Adrenal gland (tissue), 12 donors: Measurements from ENCODE around the gene CLCN7. TPM values are rescaled to one million over a fixed set of nuclear protein-coding genes. Genes with fewer than 3 reads are reported as not detected.

Experiments used
- DNase-seq, 7 donors: peaks; one replicate each; pipeline ENCODE4 v3.0.0-alpha.2; 2019 to 2020
- H3K27ac ChIP-seq, 5 donors: fragments of 200-600 bp; sonication (generic) in 4 of 5; 1 replicate in 3 of 5; 2 replicates in 2 of 5; pipeline versions ENCODE4 v1.5.1 to v1.8.0; 2016 to 2020; ENCODE audit warnings: mild to moderate bottlenecking in 1 of 5
- H3K27me3 ChIP-seq: fragments of 200-600 bp; 2 replicates; pipeline ENCODE4 v1.8.0; 2021
- H3K36me3 ChIP-seq, 2 donors: fragments of 200-600 bp; replicated peaks in 1 of 2; 1 replicate in 1 of 2; 2 replicates in 1 of 2; pipeline versions ENCODE4 v1.5.1 to v1.8.0; 2018 to 2022
- H3K4me1 ChIP-seq, 2 donors: fragments of 200-600 bp; replicated peaks in 1 of 2; 1 replicate in 1 of 2; 2 replicates in 1 of 2; pipeline versions ENCODE4 v1.5.1 to v1.8.0; 2018 to 2021
- H3K4me3 ChIP-seq, 4 donors: fragments of 200-600 bp; sonication (generic) in 3 of 4; one replicate each; pipeline ENCODE4 v1.5.1; 2016 to 2018
- H3K9me3 ChIP-seq, 3 donors: fragments of 200-600 bp; sonication (generic) in 1 of 3; replicated peaks in 1 of 3; 1 replicate in 2 of 3; 2 replicates in 1 of 3; pipeline versions ENCODE4 v1.5.1 to v1.8.0; 2016 to 2021
- CTCF ChIP-seq, 6 experiments: fragments of 450-650 bp in 4 of 6; fragments of 200-600 bp in 2 of 6; sonication (generic) in 1 of 6; IDR thresholded peaks; 1 replicate in 5 of 6; 2 replicates in 1 of 6; pipeline versions ENCODE4 v1.5.1 to v1.8.0; 2016 to 2021; ENCODE audit warnings: antibody characterized with exemption in 6 of 6, mild to moderate bottlenecking in 2 of 6, moderate library complexity in 1 of 6
- POLR2A ChIP-seq, 2 donors: fragments of 450-650 bp; IDR thresholded peaks; one replicate each; pipeline ENCODE4 v1.6.1; 2017; ENCODE audit warnings: antibody characterized with exemption in 2 of 2, mild to moderate bottlenecking in 2 of 2, moderate library complexity in 1 of 2
- WGBS, 4 donors: extraction: QIAGEN DNeasy Blood & Tissue Kit in 2 of 4; methylation state at CpG; one replicate each; pipeline versions ENCODE4 v1.1.5 to v1.1.7; 2013 to 2017; 5-methylcytosine and 5-hydroxymethylcytosine counted together
- intact Hi-C, 2 donors: fragments of 100-400 bp; cut with DNase I; formaldehyde crosslinking; loops; one replicate each; pipeline versions ENCODE4 v1.14.1 to v1.15.0; 2022 to 2023
- polyA plus RNA-seq, 3 donors: library from polyadenylated mRNA; stranded (reverse); fragments of 200-250 nt in 2 of 3; fragments of 350-450 nt in 1 of 3; fragmentation: Illumina TruSeq in 1 of 3; extraction: RNeasy Lipid Tissue Mini Kit (QIAGEN cat#74804) in 1 of 3; gene quantifications; one replicate each; pipeline ENCODE4 v1.2.3, GENCODE V29; 2013 to 2014
- total RNA-seq, 9 donors: library from RNA; depleted of rRNA in 4 of 9; stranded (reverse); fragments of >200 nt in 4 of 9; fragments of 120-200 nt in 1 of 9; fragmentation: NEBNext Ultra II Directional in 1 of 9; extraction: Animal tissue kit (Norgen Biotek cat#: 25700) in 1 of 9; gene quantifications; one replicate each; pipeline versions ENCODE4 v1.1.0 to v1.2.4, GENCODE V29; 2013 to 2023
- donor health status: healthy with polysubstance abuse.
- donor health status: Bipolar disorder and iron deficiency.
- donor health status: DM: yes; HTN: yes; CAD: no.
- donor health status: DM: no; HTN: no; CAD: no.
- donor health status: DM: no; HTN: no; CAD: no.
- donor health status: DM: yes; HTN: yes; CAD: no.

Gene CLCN7
- total and polyA plus RNA-seq, 12 donors: 25.3 to 369 (median 127) TPM

DNA sequence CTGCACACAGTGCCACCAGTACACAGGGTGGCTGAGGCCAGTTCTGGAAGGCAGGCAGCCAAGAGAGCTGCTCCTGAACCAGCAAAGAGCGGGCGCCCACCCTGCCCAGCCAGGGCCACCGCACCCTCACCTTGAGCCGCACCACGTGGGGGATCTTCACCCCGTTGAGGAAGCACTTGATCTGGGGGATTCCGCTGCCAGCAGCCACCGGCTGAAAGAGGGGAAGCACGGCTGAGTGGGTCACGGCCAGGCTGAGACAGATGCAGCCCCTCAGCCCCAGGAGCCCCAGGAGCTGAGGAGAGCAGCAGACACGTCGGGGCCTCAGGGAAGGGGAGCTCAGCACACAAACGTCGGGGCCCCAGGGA lies 15.9 kb downstream of the CLCN7 start:
- Histone ChIP-seq H3K27me3 (no peaks in the 10 kb centered on the region), H3K36me3 (peaks cover 0 to 63% of the 10 kb centered on the region in 2 donors), H3K4me3 (no peak overlapping the region), H3K4me1 (peaks cover 0 to 8% of the 10 kb centered on the region in 2 donors), H3K9me3 (no peaks in the 10 kb centered on the region), H3K27ac (no peak overlapping the region)
- intact Hi-C loops: no loop called here
- DNase-seq: no peak
- TF ChIP-seq POLR2A (IDR thresholded peaks at IDR 0.05): no peak
- TF ChIP-seq CTCF (IDR thresholded peaks at IDR 0.05): no peak
- WGBS, 4 donors: 68 to 78% (median 74%) methylated on average over 13 to 14 of the region's 14 CpGs; no CpG with 5 or more reads in 1 of the 4 donors

- WGBS, 4 donors: 90 to 94% (median 93%) methylated on average over 23 to 26 of the region's 26 CpGs
- Histone ChIP-seq H3K4me3 (no peak overlapping the region), H3K27ac (no peak overlapping the region), H3K4me1 (peaks cover 0 to 8% of the 10 kb centered on the region in 2 donors), H3K9me3 (no peaks in the 10 kb centered on the region), H3K27me3 (no peaks in the 10 kb centered on the region), H3K36me3 (peaks cover 0 to 68% of the 10 kb centered on the region in 2 donors)
- intact Hi-C loops: no loop called here
- TF ChIP-seq POLR2A (IDR thresholded peaks at IDR 0.05) (no peak), CTCF (IDR thresholded peaks at IDR 0.05) (no peak)
- no peak for DNase-seq
Measured at GRCh38 chr16:1458336-1458976, 16.4 kb downstream of the CLCN7 start.

DNA sequence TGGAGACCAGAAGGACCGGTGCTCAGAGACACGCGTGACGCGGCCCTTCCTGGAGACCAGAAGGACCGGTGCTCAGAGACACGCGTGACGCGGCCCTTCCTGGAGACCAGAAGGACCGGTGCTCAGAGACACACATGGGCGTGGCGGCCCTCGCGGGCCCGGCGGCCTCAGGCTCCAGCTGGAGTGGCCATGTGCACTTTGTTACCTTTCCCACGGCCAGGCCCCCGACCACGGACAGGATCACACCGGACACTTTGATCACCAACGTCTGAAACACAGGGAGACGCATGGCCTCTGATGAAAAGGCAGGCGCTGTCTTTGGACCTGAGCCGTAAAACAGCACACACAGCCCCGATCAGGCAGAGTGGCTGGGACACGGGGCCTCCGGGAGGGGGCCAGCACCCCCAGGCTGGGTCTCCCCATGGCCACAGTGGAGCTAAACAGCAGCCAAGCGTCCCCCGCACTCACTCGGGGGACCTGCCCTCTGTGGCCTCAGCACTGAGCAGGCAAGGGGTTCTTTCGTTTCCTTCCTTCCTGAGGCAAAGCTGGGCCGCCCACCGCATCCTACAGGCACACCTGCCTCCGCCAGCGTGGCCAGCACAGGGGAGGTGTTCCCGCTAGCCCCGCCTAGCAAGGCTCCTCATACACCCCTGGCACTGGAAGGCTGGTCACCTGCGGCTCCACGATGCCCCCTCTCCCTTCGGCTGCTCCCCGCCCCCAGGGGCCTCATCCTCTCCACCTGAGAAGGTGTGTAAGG lies 17.2 kb downstream of the CLCN7 start:
- Histone ChIP-seq H3K27ac (no peak overlapping the region), H3K36me3 (peaks cover 0 to 76% of the 10 kb centered on the region in 2 donors), H3K9me3 (no peaks in the 10 kb centered on the region), H3K4me1 (peaks cover 0 to 8% of the 10 kb centered on the region in 2 donors), H3K4me3 (no peak overlapping the region), H3K27me3 (no peaks in the 10 kb centered on the region)
- 90 to 94% (median 91%) methylated on average over 20 to 42 of the region's 42 CpGs for WGBS, 4 donors
- TF ChIP-seq CTCF (IDR thresholded peaks at IDR 0.05): no peak
- TF ChIP-seq POLR2A (IDR thresholded peaks at IDR 0.05): no peak
- intact Hi-C loops: no loop called here
- DNase-seq: no peak

DNA sequence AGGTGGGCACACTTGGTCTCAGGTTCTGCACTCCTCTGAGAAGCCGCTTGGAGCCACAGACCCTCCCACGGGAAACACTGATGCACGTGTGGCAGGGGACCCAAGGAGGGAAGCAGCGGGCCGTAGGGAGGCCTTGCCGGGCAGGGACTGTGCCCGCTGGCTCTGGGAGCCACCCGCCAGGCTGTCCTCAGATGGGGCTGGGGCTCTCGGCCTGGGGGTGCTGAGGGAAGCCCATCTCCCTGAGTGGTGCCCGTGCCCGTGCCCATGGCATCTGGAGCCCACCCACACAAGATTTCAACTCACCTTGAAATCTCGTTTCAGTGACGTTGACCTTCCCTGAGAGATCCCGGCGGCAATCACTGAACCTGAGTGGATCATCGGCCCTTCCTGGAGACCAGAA lies 17.9 kb downstream of the CLCN7 start:
- Histone ChIP-seq H3K36me3 (peaks cover 0 to 84% of the 10 kb centered on the region in 2 donors), H3K27me3 (no peaks in the 10 kb centered on the region), H3K4me3 (no peak overlapping the region), H3K4me1 (peaks cover 0 to 8% of the 10 kb centered on the region in 2 donors), H3K27ac (no peak overlapping the region), H3K9me3 (no peaks in the 10 kb centered on the region)
- no peak for TF ChIP-seq POLR2A (IDR thresholded peaks at IDR 0.05)
- no peak for TF ChIP-seq CTCF (IDR thresholded peaks at IDR 0.05)
- 79 to 96% (median 90%) methylated on average over 14 to 16 of the region's 16 CpGs for WGBS, 4 donors
- intact Hi-C loops: no loop called here
- DNase-seq: no peak
